Activated naive CD4-positive, alpha-beta T cell treated with anti-CD3 and anti-CD28 coated beads, Interleukin-2, amount 50 U/mL, for 72 hours (primary cell): ENCODE results near the gene MIPEP. TPM values are rescaled to one million over a fixed set of nuclear protein-coding genes. Genes with fewer than 3 reads are reported as not detected.
A peak's percentile ranks its signal among the peaks of the same experiment; 100 is the strongest.

Experiments
- ATAC-seq, 2 donors: fragments of 150-1000 bp; cut with Tn5 transposase; 2 replicates each; pipeline ENCODE4 v1.10.0; 2021; ENCODE audit warnings: mild to moderate bottlenecking in 2 of 2, moderate library complexity in 2 of 2
- DNase-seq, 2 donors: peaks; one replicate each; pipeline ENCODE4 v3.0.0; 2021 to 2022; ENCODE audit warnings: low spot score in 2 of 2
- H3K27ac Mint-ChIP-seq, 2 donors: one replicate each; pipeline ENCODE4 v1.8.0; 2022; ENCODE audit warnings: mild to moderate bottlenecking in 2 of 2, mixed read lengths in 2 of 2
- H3K36me3 Mint-ChIP-seq, 2 donors: one replicate each; pipeline ENCODE4 v1.8.0; 2022; ENCODE audit warnings: mixed read lengths in 2 of 2
- H3K9me3 Mint-ChIP-seq, 2 donors: one replicate each; pipeline ENCODE4 v1.8.0; 2022; ENCODE audit warnings: mixed read lengths in 2 of 2
- total RNA-seq, 2 donors: library from RNA; stranded (reverse); gene quantifications; one replicate each; pipeline ENCODE4 v1.2.3, GENCODE V29; 2022

Gene MIPEP
- total RNA-seq, 2 donors from 2014 or later: 4.2 to 17.1 TPM

DNA sequence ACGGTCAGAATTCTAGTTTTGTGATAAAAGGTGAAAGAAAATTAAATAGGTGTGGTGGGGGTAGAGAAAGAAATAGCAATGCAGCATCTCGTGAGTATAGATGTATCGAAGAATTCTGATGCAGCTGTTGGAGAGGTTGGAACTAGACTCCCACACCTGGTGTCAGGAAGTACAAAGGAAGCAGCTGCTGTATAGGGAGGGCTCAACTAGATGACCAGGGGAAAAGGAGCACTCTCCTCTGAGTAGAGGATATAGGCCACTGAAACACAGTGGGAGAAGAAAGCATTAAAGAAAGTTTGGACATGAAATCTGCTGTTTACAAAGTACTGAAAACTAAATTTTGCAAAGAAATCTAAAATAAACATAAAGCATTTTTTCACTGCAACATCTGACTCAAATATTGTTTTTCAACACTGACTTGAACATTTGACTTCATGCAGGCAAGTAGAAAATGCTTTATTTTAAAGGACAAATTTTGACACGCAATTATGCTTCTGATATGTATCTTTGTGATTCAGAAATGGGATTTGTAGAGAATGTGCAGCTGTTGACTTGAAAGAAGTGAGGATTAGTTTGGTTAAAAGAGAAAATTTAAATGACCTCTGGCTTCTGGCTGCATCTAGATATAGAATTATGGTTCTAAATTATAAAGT, 82.2 kb downstream of the MIPEP start:
- Mint-ChIP-seq H3K27ac (no peak overlapping the region), H3K36me3 (peaks cover 0 to 9% of the 10 kb centered on the region in 2 donors), H3K9me3 (peaks cover 0 to 3% of the 10 kb centered on the region in 2 donors)
- DNase-seq (no peak), ATAC-seq (no peak)

DNA sequence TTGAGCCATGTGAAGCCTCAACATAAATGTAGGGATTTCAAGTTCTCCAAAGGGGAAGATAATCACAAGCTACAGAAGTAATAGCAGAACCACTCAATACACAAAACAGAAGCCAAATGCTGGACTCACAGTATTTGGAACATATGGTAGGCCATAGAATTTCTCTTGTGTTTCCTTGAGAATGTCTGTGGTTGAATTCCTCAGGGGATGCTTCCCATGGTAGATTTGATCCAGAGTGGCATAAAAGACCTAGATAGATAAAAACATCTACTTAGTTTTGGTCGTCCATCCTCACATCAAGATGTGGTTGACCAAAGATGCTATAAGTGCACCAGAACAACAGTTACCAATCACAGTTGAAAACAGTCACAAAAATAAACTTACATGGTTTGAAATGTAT, 83.4 kb downstream of the MIPEP start:
- DNase-seq: no peak
- ATAC-seq: no peak
- H3K27ac Mint-ChIP-seq: no peak overlapping the region
- peaks cover 6 to 9% of the 10 kb centered on the region in 2 donors for H3K36me3 Mint-ChIP-seq
- peaks cover 0 to 7% of the 10 kb centered on the region in 2 donors for H3K9me3 Mint-ChIP-seq

DNA sequence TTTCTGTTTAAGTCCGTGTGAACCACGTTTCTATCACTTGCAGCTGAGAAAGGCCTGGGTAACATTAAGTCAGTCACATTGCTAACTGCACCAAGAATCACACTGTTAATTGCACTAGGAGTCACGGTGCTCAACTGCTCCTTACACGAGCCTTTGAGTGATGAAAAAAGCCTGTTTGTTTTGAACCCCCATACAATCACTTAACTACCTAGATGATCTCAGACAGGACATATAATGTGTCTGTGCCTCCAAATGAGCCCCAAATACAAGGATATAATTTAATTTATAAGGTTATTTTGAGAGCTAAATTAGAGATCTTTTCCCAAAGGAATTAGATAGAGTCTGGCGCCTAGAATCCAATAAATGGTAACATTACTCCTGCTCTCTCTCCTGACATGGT, 84.1 kb downstream of the MIPEP start:
- ATAC-seq: no peak
- Mint-ChIP-seq H3K36me3 (peaks cover 6 to 9% of the 10 kb centered on the region in 2 donors), H3K27ac (no peak overlapping the region), H3K9me3 (peaks cover 0 to 7% of the 10 kb centered on the region in 2 donors)
- DNase-seq: no peak

DNA sequence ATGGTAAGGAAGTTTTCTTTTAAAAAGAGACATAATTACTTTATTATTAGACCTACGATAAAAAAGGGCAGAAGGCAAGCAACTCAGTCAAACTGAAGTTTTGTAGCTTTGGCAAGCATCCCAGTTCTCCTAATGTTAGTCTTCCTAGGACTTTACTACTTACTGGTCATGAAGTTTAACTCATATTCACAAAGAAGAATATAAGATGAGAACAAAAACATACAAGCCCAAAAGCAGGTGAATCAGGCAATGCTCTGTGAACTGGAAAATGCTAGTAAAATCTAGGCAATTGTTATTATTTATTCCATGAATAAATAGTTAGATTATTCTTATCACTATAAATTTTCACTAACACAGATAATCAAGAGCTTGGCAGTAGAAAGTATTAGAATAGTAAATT, 85.0 kb downstream of the MIPEP start:
- no peak overlapping the region for H3K27ac Mint-ChIP-seq

DNA sequence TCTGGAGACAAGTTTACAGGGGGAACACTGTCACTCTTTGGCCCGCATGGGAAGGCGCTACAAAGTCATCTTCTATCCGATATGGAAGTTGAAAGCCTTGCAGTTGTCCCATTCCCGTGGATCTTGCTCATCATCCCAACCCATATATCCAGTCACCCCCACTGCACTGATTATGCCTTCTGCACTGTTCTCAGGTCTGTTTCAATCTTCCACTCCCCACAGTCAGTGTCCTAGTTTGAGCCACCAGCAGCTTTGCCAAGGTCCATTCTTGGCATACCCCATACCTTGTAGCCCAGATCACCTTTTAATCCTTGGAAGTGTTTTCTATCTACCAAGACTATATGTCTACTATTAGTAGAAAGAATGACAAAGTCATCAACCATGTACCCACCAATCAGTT, 88.1 kb downstream of the MIPEP start:
- H3K27ac Mint-ChIP-seq: no peak overlapping the region
- no peak for DNase-seq
- H3K9me3 Mint-ChIP-seq: peaks cover 0 to 12% of the 10 kb centered on the region in 2 donors
- no peak for ATAC-seq
- peaks cover 15 to 23% of the 10 kb centered on the region in 2 donors for H3K36me3 Mint-ChIP-seq

More for the DNA sequence above, 85.0 kb downstream of the MIPEP start:
- Mint-ChIP-seq H3K36me3 (peaks cover 6 to 9% of the 10 kb centered on the region in 2 donors), H3K9me3 (peaks cover 0 to 7% of the 10 kb centered on the region in 2 donors)
- ATAC-seq (no peak), DNase-seq (no peak)

DNA sequence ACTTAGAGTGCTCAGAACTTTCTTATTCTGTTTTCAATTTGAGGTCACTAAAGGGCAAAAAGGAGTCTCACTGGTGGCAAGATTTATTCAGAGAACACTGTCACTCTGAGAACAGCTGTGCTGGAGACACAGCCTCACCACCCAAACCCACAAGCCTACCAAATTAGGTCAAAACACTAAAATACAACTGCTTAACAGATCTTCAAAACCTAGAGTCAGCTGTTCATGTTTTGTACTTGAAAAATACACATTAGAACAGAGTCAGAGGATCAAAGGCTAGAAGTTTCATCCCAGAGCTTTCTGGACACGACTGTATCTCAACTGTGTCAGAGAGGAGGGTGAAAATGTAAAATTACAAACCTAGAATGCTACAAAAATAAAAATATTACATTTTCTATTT, 89.3 kb downstream of the MIPEP start:
- Mint-ChIP-seq H3K9me3 (peaks cover 0 to 12% of the 10 kb centered on the region in 2 donors), H3K36me3 (peaks cover 11 to 23% of the 10 kb centered on the region in 2 donors), H3K27ac (no peak overlapping the region)
- ATAC-seq (peak; percentile 40 to 89), DNase-seq (no peak)

DNA sequence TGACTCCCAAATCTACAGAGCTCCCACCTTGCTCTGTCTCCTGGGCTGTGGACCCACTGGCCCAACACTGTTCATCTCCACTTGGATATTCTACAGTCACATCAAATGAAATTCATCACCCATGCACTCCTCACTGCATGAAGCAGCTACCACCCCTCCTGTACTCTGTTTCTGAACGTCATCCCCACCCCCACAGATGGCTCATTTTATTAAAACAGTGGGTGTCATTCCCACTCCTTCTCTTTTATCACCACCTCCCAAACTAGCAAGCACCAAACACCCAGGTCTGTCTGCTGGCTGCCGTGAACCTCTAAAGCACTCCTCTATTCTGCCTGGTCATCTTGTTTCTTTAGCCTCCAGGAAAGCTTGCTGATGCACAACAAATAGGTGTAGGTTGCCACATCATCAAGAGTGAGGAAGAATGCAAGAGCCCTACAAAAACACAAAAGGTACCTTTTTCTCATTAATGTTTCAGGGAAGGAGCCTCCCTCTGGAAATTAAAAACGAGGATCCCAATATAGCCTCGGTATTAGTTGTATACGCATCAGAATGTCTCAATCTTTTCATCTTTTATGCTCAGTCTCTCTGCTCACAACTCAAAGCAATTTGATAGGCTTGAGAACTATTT, 91.8 kb downstream of the MIPEP start:
- H3K9me3 Mint-ChIP-seq: peaks cover 0 to 8% of the 10 kb centered on the region in 2 donors
- DNase-seq (no peak), ATAC-seq (no peak)
- peaks cover 6 to 30% of the 10 kb centered on the region in 2 donors for H3K36me3 Mint-ChIP-seq
- H3K27ac Mint-ChIP-seq: peak overlapping the region in 1 of 2 donors; percentile 70

DNA sequence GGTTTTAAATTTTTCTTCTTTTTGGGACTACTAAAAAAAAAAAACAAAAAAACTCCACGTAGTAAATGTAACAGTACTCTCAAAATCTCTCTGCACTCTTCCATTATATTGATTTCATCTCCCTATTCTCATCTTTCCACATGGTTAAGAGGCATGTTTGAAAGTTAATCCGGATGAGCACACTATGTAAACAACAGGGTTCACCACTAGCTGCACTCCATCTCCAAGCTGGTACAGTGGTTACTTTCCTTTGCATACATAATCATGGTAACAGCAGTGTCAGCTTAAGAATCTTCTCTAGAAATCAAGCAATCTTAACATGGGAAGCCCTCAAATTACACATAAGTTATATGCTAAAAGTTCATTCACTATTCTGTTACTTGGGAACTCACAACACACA, 92.6 kb downstream of the MIPEP start:
- Mint-ChIP-seq H3K9me3 (peaks cover 0 to 8% of the 10 kb centered on the region in 2 donors), H3K27ac (no peak overlapping the region), H3K36me3 (peaks cover 6 to 30% of the 10 kb centered on the region in 2 donors)
- DNase-seq (no peak), ATAC-seq (no peak)

DNA sequence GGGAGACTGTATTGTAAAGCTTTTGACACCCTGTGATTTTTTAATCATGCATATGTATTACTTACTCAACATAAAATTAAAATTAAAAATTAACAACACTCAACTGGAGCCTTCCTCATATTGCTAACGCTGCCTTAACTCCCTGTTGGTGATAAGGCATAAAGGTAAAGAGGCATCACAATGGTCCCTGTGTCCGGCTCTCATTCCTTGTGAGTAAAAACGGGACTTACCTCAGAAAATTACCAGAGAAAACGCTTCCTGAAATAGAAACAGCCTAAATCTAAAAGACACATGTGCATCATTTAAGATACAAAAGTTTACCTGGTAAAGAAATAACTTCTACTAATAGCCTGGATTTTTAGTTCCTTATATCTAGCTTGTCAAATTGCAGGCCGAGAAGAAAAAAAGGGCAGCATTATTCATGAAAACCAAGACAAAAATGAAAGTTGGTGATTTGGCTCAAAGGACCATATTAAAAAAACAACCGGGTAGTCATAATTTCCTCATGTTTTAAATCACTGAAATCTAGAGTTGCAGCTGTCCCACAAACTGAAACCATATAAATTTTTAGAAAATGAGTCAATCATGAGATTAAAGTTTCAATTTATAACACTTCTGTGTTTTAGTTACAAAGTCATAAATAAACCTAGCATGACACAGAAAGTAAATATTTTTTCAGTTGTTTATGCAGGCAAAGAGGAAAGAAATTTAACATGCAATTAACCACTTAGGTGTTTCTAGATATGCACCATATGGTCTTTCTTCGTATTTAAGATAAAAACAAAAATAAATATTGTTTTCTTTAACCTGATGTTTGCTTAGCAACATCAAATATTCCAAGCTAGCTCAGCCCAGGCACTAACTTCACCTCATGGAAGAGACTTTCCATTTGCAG, 94.7 kb downstream of the MIPEP start:
- H3K36me3 Mint-ChIP-seq: peaks cover 6 to 24% of the 10 kb centered on the region in 2 donors
- DNase-seq (no peak), ATAC-seq (peak; percentile 50 to 91)
- H3K9me3 Mint-ChIP-seq: peaks cover 0 to 4% of the 10 kb centered on the region in 2 donors
- H3K27ac Mint-ChIP-seq: peak overlapping the region in 1 of 2 donors; percentile 94

DNA sequence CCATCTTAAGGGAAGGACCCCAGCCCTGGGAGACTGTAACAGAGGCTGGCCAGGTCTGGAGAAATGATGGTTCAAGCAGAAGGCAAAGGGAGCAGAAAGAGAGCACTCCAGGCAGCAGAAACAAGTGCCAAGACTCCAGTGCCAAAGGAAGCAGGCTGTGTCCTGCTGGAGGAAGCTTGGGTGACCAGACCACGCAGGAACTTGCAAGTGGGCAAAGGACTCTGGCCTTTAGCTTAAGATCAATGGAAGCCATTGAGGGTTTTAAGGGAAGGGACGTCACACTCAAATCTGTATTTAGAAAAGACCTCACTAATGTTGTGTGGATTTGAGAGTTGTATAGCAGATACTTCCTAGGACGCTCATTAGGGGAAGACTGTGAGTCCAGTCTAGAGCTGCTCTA, 95.5 kb downstream of the MIPEP start:
- no peak for DNase-seq
- peaks cover 0 to 4% of the 10 kb centered on the region in 2 donors for H3K9me3 Mint-ChIP-seq
- ATAC-seq: no peak
- peaks cover 6 to 22% of the 10 kb centered on the region in 2 donors for H3K36me3 Mint-ChIP-seq
- peak overlapping the region in 1 of 2 donors; percentile 57 for H3K27ac Mint-ChIP-seq

DNA sequence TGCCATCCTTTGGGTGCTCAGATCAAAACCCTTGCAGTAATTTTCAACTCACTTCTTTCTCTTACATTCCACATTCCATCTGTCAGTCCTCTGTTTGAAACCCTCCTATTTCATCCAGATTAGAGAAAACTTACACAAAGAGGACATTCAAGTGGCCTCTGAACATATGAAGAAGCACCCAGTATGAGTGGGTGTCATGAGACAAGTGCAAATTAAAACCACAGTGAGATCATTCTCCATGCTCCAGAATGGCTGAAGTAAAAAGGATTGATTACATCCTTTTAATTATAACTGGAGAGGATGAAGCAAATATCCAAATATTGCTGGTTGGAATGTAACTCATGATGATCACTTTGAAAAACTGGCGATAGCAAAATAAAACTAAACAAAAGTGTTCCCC, 96.5 kb downstream of the MIPEP start:
- H3K27ac Mint-ChIP-seq: no peak overlapping the region
- ATAC-seq: no peak
- H3K36me3 Mint-ChIP-seq: peaks cover 6 to 18% of the 10 kb centered on the region in 2 donors
- no peak for DNase-seq
- H3K9me3 Mint-ChIP-seq: peaks cover 0 to 4% of the 10 kb centered on the region in 2 donors

DNA sequence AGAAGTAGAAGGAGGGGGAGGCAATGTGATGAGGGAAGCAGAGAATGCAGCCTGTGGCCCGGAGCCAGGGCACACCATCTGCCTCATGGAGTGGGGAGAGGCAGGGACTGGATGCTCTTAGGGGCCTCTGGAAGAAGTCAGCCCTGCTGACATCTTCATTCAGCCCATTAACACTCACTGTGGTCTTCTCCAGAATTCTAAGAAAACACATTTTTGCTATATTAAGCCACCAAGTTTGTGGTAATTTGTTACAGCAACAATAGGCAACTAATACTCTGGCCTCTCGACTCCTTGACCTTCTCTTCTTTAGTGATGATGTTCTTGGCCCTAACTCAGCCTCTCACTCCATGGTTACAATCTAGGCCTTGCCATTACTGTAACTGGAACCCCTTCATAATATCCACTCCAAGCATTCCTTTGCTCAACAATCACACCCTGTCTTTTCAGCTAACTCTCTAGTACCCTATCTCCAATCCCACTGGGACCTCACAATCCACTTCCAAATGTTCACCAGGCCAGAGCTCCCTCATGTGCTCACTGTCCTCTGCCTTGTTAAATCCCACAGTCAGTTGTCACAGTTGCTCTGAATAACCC, 98.5 kb downstream of the MIPEP start:
- H3K36me3 Mint-ChIP-seq: peaks cover 0 to 7% of the 10 kb centered on the region in 2 donors
- H3K27ac Mint-ChIP-seq: no peak overlapping the region
- ATAC-seq (no peak), DNase-seq (no peak)
- H3K9me3 Mint-ChIP-seq: no peaks in the 10 kb centered on the region

DNA sequence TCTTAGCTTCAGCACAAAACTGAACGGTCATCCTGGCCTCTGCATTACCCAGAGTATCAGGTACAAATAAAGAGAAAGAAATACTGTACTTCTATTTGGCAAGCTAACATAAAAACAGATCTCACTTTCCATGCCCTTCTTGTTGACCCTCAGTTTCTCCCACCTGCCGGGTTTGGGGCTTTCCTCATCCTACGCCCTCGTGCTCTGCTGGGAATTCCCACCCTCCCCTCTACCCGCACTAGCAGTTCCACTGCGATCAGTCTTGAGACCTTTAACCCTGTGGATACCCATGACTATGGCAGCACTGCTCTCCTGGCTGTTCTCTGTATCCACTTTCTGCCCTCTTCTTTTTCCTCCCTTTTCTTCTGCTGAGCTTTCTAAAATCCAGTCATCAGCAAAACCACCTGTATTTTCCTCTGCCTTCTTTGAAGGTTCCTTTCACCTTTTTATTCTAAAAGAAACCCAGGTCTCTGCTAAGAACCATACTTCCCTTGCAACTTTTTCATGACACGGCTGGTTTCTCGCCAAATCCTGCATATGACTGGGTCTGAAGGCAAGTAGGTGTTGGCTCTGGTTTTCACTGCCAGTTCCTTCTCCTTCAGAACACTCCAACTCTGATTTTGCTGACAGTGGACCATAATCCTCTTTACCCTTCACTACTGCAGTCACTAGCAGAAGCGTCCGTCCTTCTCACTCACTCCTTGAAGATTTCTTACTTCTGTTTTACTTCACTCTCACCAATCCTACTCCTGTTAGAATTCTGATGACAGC, 99.4 kb downstream of the MIPEP start:
- no peak overlapping the region for H3K27ac Mint-ChIP-seq
- H3K36me3 Mint-ChIP-seq: peaks cover 0 to 7% of the 10 kb centered on the region in 2 donors
- DNase-seq: no peak
- ATAC-seq: no peak
- no peaks in the 10 kb centered on the region for H3K9me3 Mint-ChIP-seq

DNA sequence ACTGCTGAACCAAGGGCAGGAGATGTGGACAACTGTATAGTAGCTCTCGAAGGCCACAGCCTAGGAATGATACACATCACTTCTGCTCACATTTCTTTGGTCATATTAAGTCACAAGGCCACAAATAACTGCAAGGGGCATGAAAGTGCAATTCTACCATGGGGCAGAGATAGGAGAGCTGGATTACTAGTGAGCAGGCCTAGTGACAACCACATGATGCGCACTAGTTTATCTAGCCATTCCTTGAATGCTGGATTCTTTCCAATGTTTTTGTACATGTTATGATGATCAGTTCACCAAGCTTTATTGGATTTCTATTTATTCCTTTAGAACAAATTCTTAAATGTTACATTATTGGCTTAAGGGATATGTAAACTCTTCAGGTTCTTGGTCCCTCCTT, 100.7 kb downstream of the MIPEP start:
- DNase-seq (no peak), ATAC-seq (no peak)
- H3K36me3 Mint-ChIP-seq: peaks cover 0 to 7% of the 10 kb centered on the region in 2 donors
- H3K9me3 Mint-ChIP-seq: no peaks in the 10 kb centered on the region
- no peak overlapping the region for H3K27ac Mint-ChIP-seq

DNA sequence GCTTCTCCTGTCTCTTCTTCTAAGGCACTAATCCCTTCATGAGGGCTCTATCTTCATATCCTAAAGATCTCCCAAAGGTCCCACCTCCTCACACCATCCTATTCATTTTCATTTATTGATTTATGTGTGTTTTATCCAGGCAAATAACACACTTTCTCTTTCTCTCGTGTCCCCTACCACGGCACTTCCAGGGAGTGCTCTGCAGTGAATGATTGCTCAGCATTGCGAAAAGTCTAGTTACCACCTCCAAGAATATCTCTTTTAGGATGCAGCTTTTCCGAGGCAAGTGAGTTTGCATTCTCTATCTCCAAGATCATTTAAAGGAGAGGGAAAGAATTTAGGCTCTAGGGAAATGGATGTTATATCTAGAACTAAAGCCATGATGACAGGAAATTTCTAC, 101.7 kb downstream of the MIPEP start:
- H3K9me3 Mint-ChIP-seq: peaks cover 0 to under 1% of the 10 kb centered on the region in 2 donors
- peaks cover under 1 to 7% of the 10 kb centered on the region in 2 donors for H3K36me3 Mint-ChIP-seq
- H3K27ac Mint-ChIP-seq: no peak overlapping the region
- no peak for DNase-seq
- no peak for ATAC-seq

DNA sequence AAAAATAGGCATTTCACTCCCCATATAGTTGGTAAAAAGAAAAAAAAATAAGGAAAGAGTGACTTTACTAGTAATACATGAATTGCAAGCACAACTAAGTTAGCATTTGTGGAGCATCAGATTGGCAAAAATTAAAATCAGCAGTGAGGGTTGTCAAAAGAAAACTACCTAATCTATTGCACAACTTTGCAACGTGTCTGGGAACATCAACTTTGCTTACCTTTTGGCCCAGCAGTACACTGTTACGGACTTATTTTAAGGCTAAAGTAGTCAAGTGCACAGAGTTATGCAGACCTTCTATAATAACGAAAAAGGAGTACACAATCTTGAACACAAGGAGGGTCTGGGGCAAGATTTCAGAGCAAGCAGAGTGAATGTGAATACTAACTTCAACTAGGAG, 102.6 kb downstream of the MIPEP start:
- H3K9me3 Mint-ChIP-seq: peaks cover 0 to 6% of the 10 kb centered on the region in 2 donors
- DNase-seq (no peak), ATAC-seq (no peak)
- H3K36me3 Mint-ChIP-seq: peaks cover 7 to 12% of the 10 kb centered on the region in 2 donors
- no peak overlapping the region for H3K27ac Mint-ChIP-seq
